Skin epidermis (tissue), 12 donors: ENCODE measurements around the gene UQCRH.
A peak's percentile ranks its signal among the peaks of the same experiment; 100 is the strongest.

Source experiments
- H3K27ac ChIP-seq, 21 experiments: fragments of 200-600 bp; sonication (generic) in 11 of 21; one replicate each; pipeline ENCODE4 v1.5.0; 2020; ENCODE audit warnings: mild to moderate bottlenecking in 3 of 21, inconsistent platforms in 2 of 21, moderate library complexity in 2 of 21
- H3K4me3 ChIP-seq, 7 experiments: fragments of 200-600 bp; sonication (generic) in 2 of 7; one replicate each; pipeline ENCODE4 v1.5.0; 2020; ENCODE audit warnings: inconsistent platforms in 2 of 7, mild to moderate bottlenecking in 2 of 7, moderate library complexity in 1 of 7

Gene UQCRH

GRCh38 chr1:46303038-46303871, at the start of gene UQCRH, which contains the start of gene LRRC41:
Gene UQCRH (plus strand): TSS chr1:46303698. CDS start chr1:46303767, 69 bp downstream.
Gene LRRC41 (minus strand): TSS chr1:46303616. CDS start chr1:46303322, 294 bp downstream.
- Histone ChIP-seq H3K27ac (peak within 1 kb of the TSS; percentile 75 to 100 (median 97)), H3K4me3 (peak within 1 kb of the TSS; percentile 64 to 94 (median 79))

- Histone ChIP-seq H3K27ac (no peak overlapping the region), H3K4me3 (no peak overlapping the region)
Observed at GRCh38 chr1:46254668-46255067, 48.8 kb upstream of the UQCRH start.

GRCh38 chr1:46256523-46256922, 47.0 kb upstream of the UQCRH start:
- H3K27ac ChIP-seq: no peak overlapping the region
- no peak overlapping the region for H3K4me3 ChIP-seq

- H3K27ac ChIP-seq: no peak overlapping the region
- no peak overlapping the region for H3K4me3 ChIP-seq
Observed at GRCh38 chr1:46262508-46262907, 41.0 kb upstream of the UQCRH start.

GRCh38 chr1:46263146-46263545, 40.4 kb upstream of the UQCRH start:
- no peak overlapping the region for H3K4me3 ChIP-seq
- H3K27ac ChIP-seq: no peak overlapping the region

GRCh38 chr1:46268578-46268977, 34.9 kb upstream of the UQCRH start:
- no peak overlapping the region for H3K4me3 ChIP-seq
- H3K27ac ChIP-seq: no peak overlapping the region

- Histone ChIP-seq H3K4me3 (no peak overlapping the region), H3K27ac (no peak overlapping the region)
Observed at GRCh38 chr1:46274225-46275029, 29.1 kb upstream of the UQCRH start.

- H3K4me3 ChIP-seq: no peak overlapping the region
- no peak overlapping the region for H3K27ac ChIP-seq
Observed at GRCh38 chr1:46275030-46275337, 28.5 kb upstream of the UQCRH start.

GRCh38 chr1:46277658-46278373, 25.7 kb upstream of the UQCRH start:
- no peak overlapping the region for H3K27ac ChIP-seq
- no peak overlapping the region for H3K4me3 ChIP-seq

- no peak overlapping the region for H3K4me3 ChIP-seq
- no peak overlapping the region for H3K27ac ChIP-seq
Observed at GRCh38 chr1:46278807-46279206, 24.7 kb upstream of the UQCRH start.

- Histone ChIP-seq H3K27ac (no peak overlapping the region), H3K4me3 (no peak overlapping the region)
Observed at GRCh38 chr1:46280092-46280491, 23.4 kb upstream of the UQCRH start.

GRCh38 chr1:46281021-46281420, 22.5 kb upstream of the UQCRH start:
- no peak overlapping the region for H3K4me3 ChIP-seq
- H3K27ac ChIP-seq: no peak overlapping the region

- Histone ChIP-seq H3K4me3 (no peak overlapping the region), H3K27ac (no peak overlapping the region)
Observed at GRCh38 chr1:46284058-46284457, 19.4 kb upstream of the UQCRH start.

GRCh38 chr1:46284597-46285564, 18.6 kb upstream of the UQCRH start:
- H3K4me3 ChIP-seq: no peak overlapping the region

GRCh38 chr1:46285730-46286477, 17.6 kb upstream of the UQCRH start:
- Histone ChIP-seq H3K4me3 (no peak overlapping the region), H3K27ac (no peak overlapping the region)

More at GRCh38 chr1:46284597-46285564, 18.6 kb upstream of the UQCRH start:
- no peak overlapping the region for H3K27ac ChIP-seq

GRCh38 chr1:46288485-46289133, 14.9 kb upstream of the UQCRH start:
- no peak overlapping the region for H3K27ac ChIP-seq
- no peak overlapping the region for H3K4me3 ChIP-seq

- no peak overlapping the region for H3K4me3 ChIP-seq
- no peak overlapping the region for H3K27ac ChIP-seq
Observed at GRCh38 chr1:46289134-46289494, 14.4 kb upstream of the UQCRH start.

- H3K27ac ChIP-seq: no peak overlapping the region
- H3K4me3 ChIP-seq: no peak overlapping the region
Observed at GRCh38 chr1:46289976-46290375, 13.5 kb upstream of the UQCRH start.
